Omental fat pad (tissue), 4 donors: ENCODE data around the gene SRPK1. TPM values are rescaled to one million over a fixed set of nuclear protein-coding genes. Genes with fewer than 3 reads are reported as not detected.

Experiments used
- ATAC-seq: fragments of 150-250 bp; one replicate; pipeline ENCODE4 v1.9.1; 2016; ENCODE audit warnings: mild to moderate bottlenecking, moderate library complexity; ENCODE audit not compliant: low FRiP score
- DNase-seq: peaks from one replicate; pipeline ENCODE4 v3.0.0-alpha.2; 2019; ENCODE audit warnings: low spot score
- total RNA-seq, 4 donors: library from RNA; depleted of rRNA; stranded (reverse); fragments of >200 nt; gene quantifications; one replicate each; pipeline ENCODE4 v1.1.0, GENCODE V29; 2016
- TF ChIP-seq, protein P1 (sequence below), 3 donors: fragments of 450-650 bp; IDR thresholded peaks; one replicate each; pipeline ENCODE4 v1.5.1; 2016 to 2017; ENCODE audit warnings: antibody characterized with exemption in 3 of 3, mild to moderate bottlenecking in 3 of 3, moderate library complexity in 2 of 3

SRPK1 gene
- total RNA-seq, 4 donors from 2014 or later = 31.1 to 66.4 (median 48.6) TPM

DNA sequence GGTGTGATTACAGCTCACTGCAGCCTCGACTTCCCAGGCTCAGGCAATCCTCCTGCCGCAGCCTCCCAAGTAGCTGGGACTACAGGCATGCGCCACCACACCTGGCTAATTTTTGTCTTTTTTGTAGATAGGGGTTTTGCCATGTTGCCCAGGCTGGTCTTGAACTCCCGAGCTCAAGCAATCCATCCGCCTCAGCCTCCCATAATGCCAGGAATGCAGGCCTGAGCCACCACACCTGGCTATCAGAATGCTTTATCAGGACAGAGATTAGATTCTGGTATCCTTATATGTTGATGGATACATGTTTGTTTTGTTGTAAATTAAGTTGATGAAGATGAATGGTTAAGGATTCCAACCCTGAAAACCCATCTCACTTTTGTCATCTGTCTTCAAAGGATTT, 91.6 kb downstream of the SRPK1 start:
- TF ChIP-seq, protein P1, sequence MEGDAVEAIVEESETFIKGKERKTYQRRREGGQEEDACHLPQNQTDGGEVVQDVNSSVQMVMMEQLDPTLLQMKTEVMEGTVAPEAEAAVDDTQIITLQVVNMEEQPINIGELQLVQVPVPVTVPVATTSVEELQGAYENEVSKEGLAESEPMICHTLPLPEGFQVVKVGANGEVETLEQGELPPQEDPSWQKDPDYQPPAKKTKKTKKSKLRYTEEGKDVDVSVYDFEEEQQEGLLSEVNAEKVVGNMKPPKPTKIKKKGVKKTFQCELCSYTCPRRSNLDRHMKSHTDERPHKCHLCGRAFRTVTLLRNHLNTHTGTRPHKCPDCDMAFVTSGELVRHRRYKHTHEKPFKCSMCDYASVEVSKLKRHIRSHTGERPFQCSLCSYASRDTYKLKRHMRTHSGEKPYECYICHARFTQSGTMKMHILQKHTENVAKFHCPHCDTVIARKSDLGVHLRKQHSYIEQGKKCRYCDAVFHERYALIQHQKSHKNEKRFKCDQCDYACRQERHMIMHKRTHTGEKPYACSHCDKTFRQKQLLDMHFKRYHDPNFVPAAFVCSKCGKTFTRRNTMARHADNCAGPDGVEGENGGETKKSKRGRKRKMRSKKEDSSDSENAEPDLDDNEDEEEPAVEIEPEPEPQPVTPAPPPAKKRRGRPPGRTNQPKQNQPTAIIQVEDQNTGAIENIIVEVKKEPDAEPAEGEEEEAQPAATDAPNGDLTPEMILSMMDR (IDR thresholded peaks at IDR 0.05) = no peak
- DNase-seq = no peak
- no peak for ATAC-seq

DNA sequence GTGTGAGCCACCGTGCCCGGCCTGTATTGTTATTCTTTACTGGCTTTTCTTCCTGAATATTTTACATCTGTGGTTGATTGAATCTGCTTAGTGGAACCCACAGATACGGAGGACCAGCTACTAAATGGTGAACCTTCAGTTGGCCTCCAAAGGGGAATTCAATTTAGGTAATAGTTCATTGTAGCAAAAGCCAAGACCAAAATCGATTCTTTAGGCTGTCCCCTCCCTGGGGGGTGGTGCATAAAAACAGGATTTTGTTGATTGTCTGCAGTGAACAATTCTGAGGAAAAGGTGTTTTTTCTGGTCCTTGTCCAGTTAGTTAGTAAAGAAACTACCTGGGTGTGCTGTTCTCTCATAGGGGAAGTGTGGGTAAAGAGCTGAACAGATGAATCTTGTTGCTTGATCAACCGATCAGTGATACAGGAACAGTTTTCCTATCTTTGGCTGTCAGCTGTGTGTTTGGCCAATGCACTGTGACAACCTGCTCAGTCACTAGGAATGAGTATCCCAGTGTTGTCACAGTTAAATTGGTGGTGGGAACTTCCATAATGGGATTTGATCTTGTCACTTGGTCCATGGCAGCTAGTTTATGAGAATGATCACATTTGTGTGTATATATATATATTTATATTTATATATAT, 96.2 kb downstream of the SRPK1 start:
- TF ChIP-seq, protein P1 (IDR thresholded peaks at IDR 0.05) = no peak
- DNase-seq (no peak), ATAC-seq (no peak)

GRCh38 chr6:35823601-35824000, 97.3 kb downstream of the SRPK1 start:
- TF ChIP-seq, protein P1 (IDR thresholded peaks at IDR 0.05) = no peak
- ATAC-seq = no peak
- no peak for DNase-seq

GRCh38 chr6:35817515-35817914, 103.4 kb downstream of the SRPK1 start:
- ATAC-seq = no peak
- no peak for DNase-seq
- TF ChIP-seq, protein P1 (IDR thresholded peaks at IDR 0.05) = no peak

DNA sequence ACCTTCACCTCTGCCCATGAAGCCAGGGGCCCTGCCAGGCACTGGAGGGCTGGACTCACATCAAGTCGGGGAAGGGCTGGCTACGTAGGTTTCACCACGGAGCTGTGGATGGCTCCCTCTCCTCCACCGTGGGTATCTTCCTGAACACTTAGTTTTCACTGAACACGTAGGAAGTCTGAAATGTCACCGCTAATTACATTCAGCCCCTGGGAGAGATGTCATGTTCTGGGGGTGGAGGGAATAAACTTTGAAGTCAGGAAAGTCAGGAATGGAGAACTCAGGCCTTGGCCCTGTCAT, 109.3 kb downstream of the SRPK1 start:
- DNase-seq = no peak
- ATAC-seq = no peak
- TF ChIP-seq, protein P1 (IDR thresholded peaks at IDR 0.05) = no peak

DNA sequence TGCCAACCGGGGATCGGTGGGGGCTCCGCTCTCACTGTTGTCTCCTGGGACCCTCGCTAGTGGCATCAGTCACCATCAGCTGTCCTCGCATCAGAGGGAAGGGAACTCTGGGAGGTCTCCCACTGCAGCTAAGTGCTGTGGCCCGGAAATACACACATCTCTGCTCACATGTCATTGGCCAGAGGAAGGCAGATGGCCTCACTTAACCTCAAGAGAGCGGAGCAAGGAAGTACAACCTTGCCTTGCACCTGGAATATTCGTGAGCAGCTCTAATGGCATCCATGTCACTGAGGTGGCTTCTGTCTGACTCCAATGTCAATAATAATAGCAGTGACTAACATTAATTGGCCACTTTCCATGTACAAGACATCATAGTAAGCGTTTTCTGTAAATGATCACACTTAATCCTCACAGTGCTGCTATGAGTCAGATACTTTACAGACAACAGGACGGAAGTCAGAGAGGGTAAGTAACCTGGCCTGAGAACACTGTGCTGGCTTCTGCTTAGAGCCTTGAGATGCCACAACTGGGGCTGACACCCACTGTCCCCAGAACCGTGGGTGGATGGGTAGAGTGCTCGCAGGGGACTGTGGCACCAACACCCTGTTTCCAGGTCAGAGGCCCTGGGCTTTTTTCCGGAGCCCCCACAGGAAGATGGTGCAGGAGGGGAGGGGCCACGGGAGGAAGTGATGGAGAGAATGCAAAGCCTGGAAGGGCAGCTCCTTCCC, 109.8 kb downstream of the SRPK1 start:
- DNase-seq (no peak), ATAC-seq (no peak)
- TF ChIP-seq, protein P1 (IDR thresholded peaks at IDR 0.05) = no peak

DNA sequence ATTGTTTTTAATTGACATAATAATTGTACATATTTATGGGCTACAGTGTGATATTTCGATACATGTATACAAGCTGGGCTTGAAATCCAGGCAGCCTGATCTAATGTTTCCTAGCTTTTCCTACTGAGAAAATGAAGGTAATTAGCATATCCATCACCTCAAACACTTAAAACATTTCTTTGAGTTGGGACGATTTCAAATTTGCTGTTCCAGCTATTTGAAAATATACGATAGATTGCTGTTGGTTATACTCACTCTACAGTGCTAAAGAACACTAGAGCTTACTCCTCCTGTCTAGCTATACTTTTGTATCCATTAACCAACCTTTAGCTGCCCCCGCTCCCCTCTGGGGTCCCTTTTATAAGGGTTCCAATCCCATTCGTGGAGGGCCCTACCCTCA, 111.1 kb downstream of the SRPK1 start:
- ATAC-seq = no peak
- TF ChIP-seq, protein P1 (IDR thresholded peaks at IDR 0.05) = no peak
- no peak for DNase-seq
